ENCODE results near the gene COA1.
A peak's percentile ranks its signal among the peaks of the same experiment; 100 is the strongest.

The COA1 gene

DNA sequence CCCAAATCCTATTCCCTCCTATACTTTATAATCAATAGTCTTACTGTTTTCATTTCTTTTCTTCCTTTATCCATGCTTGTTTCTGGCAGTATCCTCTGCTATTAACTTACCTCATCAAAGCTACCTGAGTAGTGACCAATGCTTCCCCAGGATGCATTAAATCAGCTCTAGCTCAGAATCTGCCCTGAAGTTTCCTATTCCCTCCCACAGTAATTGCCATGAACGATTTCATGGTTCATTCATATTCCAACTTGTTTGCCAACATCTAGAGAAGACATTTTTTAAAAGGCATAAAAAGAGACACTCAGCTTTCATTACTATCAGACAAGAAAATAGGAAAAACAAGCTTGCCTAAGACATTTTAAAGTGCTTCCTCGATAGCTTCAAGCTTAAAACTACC lies 42.3 kb downstream of the COA1 start:
- no peak for DNase-seq

DNA sequence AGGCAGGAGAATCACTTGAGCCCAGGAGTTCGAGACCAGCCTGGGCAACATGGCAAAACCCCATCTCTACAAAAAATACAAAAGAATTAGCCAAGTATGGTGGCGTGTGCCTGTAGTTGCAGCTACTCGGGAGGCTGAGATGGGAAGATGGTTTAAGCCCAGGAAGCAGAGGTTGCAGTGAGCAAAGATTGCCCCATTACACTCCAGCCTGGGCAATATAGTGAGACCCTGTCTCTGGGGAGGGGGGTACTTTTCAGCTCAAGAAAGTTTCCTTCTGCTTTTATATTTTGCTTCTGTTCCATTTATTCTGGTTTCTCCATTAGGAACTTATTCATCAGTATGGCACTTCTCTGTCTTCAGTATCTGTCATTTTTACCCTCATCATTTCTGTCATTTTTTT lies 48.6 kb downstream of the COA1 start:
- no peak for DNase-seq

DNA sequence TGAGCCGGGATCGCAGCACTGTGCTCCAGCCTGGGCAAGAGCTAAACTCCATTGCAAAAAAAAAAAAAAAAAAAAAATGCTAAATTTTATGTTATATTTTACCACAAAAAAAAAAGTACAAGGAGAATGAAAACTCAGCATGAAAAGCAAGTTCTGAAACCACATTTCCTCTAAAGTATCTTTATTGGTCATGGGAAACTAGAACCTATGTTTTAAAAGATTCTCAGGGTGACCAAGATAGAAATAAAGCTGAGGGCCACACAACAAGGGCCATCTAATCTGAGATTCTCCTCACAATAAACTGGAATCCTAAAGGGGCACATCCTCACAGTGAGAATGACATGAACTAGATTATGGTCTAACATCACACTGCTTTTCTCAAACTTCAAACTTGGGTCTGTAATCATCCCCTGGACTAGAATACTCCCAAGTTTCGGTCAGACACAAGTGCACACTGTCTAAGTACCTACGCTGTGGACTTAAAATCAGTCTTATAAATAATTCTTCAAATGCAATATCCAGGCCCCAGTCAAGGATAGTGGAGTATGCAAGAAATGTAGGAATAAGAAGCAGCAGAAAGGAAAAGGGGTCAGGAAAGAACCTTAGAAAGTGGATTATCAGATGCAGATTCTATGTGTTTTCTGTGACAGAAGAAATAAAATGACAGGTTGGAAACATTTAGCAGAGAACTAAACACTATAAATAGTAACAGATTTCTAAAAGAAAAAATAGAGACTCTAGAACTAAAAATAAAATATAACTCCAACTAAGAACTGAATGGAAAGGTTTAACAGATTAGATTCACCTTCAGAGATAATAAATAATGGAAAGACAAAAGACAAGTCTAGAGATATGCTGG lies 49.9 kb downstream of the COA1 start:
- no peak for DNase-seq

DNA sequence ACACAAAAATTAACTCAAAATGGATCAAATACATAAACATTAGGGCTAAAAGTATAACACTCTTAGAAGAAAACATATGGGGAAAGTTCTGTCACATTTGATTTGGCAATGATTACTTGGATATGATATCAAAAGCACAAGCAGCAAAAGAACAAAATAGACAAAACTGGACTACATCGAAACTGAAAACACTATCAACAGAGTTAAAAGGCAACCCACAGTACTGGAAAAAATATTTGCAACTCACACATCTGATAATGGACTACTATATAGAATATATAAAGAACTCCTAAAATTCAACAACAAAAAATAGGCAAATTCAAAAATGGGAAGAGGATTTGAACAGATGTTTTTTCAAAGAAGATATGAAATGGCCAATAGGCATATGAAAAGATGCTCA lies 51.0 kb downstream of the COA1 start:
- DNase-seq = no peak

DNA sequence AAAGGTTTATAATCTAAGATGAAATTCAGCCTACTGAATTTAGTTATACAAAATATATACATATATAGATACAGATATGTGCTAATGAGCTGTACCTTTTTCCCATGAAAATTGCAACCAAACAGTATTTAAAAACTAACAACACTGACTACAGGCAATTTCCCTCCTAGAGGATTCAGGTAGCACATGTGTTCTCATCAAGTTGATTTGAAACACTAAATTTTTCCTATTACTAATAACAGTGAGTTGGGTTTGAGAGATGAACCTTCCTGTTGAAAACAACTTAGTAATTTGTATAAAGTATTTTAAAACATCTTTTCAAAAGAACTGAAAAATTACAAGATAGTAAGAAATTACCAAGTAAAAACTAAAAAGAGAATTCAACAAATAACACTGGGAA lies 51.5 kb downstream of the COA1 start:
- DNase-seq = no peak

DNA sequence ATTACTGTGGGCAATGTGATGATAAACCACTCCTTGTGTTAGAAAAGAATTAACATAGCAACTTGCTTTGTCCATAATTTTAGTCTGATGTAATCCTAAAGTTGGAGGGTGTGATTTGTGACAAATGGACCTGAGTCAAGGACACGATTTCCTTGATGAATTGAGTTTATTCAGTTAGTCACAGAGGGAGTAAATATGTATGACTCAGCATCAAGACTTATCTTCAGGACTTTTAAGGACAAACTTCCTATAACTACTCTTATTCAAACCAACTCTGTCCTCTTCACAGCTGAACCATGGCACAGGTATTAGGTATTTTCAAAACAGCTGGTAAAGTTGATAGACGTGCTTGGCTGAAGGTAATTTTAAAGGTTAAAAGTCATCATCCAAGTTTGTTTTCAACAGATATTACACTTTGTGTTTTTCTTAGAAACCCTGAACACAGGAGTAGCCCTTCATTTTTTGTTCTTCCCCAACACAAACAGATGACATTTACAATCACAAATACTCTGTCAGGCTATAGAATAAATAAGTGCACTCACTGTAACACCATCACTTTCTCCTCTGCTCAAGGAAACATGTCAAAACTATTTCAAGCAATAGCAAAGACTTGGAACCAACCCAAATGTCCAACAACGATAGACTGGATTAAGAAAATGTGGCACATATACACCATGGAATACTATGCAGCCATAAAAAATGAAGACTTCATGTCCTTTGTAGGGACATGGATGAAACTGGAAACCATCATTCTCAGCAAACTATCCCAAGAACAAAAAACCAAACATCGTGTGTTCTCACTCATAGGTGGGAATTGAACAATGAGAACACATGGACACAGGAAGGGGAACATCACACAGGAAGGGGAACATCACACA lies 54.5 kb downstream of the COA1 start:
- peak; percentile 86 for DNase-seq

DNA sequence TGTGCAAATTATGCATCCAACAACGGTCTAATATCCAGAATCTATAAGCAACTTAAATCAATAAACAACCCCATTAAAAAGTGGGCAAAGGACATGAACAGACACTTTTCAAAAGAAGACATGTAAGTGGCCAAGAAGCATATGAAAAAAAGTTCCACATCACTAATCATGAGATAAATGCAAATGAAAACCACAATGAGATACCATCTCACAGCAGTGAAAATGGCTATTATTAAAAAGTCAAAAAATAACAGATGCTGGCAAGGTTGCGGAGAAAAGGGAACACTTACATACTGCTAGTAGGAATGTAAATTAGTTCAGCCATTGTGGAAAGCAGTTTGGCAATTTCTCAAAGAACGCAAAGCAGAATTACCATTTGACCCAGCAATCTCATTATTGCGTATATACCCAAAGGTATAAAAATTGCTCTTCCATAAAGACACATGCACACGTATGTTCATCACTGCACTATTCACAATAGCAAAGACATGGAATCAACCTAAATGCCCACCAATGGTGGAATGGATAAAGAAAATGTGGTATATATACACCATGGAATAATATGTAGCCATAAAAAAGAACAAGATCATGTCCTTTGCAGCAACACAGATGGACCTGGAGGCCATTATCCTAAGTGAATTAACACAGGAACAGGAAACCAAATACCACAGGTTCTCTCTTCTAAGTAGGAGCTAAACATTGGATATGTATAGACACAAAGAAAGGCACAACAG lies 55.9 kb downstream of the COA1 start:
- DNase-seq = peak; percentile 34

DNA sequence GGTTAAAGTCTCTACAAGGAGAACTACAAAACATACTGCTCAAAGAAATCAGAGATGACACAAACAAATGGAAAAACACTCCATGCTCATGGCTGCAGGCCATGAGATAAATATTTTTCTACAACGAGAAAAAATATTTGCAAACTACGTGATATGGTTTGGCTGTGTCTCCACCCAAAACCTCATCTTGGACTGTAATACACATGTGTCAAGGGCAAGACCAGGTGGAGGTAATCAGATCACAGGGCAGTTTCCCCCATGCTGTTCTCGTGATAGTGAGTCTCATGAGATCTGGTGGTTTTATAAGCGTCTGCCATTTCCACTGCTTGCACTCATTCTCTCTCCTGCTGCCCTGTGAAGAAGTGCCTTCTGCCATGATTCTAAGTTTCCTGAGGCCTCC lies 57.8 kb downstream of the COA1 start:
- DNase-seq = no peak

DNA sequence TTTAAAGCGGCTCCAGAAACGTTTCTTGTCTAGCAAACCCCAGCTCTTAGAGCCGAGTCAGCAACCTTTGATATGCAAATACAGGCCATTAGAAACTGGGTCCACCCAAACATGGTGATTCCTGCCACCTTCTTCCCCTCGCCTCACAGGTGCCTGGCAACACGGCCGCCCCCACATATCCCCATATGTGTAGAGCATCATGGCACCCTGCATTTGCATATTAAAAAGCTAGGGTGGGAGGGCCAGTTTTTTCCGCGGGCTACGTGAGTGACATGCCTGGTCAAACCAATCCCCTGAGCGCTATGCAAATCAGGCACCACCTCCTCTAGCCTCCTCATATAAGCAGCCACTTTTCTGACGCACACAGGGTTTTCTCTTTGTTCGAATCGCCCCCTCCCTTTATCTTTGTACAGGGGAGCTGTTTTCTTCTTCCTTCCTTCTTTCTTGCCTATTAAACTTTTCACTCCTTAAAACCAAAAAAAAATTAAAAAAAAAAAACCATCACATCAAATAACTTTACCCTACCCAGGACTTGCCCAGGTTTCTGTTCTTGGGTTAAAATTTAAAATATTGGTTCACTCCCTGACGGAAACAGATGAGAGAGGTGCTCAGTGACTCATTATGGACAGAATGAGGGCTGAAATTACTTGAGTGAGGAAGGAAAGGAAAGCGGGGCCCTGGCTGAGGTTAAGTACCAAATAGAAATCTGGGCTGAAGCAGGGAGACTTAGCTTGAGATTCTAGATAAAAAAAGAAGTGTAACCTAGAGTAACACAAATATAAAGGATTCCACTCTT lies 59.8 kb downstream of the COA1 start:
- no peak for DNase-seq

DNA sequence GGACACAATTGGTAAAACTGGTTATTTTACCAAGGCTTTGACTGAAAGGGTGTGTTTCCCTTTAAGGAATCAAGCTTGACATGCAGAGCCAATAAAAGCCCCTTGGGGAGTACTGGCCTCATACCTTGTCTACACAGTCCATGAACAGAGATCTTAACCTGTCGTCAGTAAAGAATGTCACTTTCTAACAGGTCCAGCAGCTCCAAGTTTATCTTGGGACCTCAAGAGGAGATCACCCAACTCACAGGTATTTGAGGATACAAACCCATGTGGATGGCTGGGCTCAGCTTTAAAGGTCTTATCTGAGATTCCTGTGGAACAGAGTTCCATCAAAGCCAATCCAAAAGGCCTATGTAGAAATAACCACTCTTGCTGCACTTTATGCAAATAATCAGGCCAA lies 61.3 kb downstream of the COA1 start:
- DNase-seq = no peak

DNA sequence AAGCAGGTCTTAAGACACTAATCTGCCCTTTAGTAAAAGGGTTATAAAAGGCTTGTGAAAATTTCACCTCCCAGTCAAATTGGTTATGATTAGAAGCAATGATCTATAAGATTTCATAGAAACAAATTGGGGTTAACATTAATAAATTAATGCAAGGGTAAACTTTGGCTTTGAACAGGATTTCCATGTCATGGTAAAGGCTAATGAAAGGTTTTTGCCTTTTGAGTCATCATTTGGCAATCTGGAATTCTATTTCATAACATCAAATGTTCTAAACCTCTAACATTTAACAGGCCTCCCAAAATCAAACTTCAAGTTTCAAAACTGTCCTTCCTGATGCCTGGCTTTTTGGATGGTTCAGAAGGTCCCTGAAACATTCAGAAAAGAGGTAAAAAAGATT lies 62.4 kb downstream of the COA1 start:
- DNase-seq = peak; percentile 42

DNA sequence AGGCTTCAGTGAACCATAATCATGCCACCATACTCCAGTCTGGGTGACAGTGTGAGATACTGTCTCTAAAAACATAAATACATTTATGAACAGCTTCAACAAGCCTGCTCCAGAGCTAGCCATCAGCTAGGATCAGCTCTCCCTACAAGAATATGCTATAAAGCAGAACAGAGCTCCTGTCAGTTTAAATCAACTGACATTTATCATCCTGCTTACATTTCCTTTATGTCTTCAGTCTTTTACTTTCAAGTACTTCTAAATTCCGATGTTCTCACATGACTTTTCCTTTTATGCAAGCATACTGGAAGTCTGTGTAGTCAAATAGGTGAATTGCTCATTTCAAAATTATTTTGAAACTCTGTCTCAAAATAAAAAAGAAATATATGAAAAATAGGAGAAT lies 64.6 kb downstream of the COA1 start:
- no peak for DNase-seq

DNA sequence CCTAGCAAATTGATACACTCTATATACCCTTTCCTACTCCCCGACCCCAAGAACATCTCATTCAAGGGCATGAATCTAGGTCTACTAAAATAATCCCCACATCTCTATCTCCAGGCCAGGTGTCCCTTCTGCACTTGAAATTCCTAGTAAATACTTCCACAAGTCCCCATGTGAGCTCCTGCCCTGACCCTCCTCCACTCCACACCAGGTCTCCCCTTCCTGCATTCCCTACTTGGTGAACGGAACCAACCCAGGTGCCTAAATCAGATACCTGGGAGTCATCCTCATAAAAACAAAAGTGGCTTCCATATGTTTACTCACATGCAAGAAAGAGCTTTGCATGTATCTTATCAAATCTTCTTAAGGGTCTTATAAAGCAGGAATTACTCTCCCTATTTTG lies 69.2 kb downstream of the COA1 start:
- DNase-seq = no peak

DNA sequence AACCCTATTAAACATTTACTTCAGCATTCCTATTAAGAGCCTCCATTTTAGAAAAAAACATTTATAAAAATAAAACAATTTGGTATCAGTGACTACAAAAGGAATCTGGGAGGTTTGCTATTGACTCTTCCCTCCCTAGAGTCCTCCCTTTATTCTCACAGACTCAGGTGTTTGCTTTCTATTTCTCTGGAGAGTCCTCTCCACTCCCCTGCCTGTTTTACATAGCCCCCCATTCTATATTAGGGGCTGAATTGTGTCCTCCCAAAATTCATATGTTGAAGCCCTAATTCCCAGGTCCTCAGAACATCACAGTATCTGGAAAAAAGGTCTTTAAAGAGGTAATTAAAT lies 69.8 kb downstream of the COA1 start:
- DNase-seq = no peak

DNA sequence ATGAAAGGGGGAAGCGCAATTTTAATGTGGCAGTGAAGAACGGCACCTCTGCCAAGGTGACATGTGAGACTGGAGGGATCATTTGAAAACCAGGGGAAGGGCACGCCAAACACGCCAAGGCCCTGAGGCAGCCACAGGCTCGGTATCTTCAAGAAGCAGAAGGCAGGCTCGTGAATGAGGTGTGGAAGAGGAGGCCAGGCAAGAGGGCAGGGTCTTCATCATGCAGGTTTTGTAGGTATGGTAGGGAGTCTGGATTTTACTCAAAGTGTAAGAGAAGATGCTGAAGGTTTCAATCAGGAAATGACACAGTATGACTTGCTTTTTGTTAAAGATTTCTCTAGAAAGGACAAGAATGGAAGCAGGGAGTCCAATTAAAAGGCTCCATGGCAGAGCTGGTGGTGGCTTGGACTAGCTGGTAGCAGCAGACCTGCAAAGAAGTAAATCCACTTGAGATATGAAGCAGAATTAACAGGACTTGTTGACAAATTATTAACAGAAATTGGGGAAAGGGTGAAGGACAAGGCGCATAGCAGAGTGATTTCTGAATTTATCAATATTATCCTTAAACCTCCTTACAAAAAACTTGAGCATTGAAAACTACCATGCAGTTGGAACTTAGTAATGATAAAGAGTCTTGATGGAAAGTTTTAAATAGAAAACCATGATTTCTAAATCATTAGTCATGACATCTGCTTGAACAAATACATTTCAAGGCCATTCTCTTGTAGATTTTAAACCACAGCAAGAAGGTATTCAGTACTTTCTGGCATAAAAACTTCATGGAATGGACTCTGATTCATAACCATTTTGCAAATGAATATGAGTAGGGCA lies 70.4 kb downstream of the COA1 start:
- peak; percentile 82 for DNase-seq

DNA sequence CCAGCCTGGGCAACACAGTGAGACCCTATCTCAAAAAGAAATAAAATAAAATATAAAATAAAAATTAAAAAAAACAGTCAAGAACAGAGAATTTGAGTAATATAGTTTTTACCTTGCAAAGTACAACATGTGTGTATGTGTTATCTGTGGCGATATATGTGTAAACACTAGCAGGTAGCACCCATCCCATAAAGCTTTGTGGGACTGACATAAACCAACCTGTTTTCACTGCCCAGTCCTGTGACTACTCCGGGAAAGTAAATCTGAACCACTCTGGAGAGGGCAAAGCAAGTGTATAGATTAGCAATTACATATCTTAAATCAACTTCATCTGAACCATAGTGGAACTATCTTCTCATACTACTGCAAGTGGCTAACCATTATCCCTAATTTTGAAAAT lies 72.3 kb downstream of the COA1 start:
- no peak for DNase-seq

DNA sequence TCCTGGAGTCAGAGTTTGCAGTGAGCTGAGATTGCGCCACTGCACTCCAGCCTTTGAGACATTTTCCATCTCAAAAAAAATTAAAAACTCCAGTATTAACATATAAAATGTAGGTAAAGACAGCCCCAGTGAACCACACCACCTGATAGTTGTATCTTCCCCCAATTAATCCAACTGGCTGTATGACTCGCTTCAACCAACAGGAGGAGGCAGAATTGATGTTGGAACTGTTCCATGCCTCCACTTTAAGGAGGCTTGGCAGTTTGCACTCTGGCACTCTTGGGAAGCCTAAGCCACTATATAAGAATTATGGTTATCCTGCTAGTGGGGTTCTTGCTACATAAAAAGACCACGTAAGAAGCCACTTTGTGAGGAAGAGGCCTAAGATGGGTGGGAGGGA lies 73.7 kb downstream of the COA1 start:
- no peak for DNase-seq

DNA sequence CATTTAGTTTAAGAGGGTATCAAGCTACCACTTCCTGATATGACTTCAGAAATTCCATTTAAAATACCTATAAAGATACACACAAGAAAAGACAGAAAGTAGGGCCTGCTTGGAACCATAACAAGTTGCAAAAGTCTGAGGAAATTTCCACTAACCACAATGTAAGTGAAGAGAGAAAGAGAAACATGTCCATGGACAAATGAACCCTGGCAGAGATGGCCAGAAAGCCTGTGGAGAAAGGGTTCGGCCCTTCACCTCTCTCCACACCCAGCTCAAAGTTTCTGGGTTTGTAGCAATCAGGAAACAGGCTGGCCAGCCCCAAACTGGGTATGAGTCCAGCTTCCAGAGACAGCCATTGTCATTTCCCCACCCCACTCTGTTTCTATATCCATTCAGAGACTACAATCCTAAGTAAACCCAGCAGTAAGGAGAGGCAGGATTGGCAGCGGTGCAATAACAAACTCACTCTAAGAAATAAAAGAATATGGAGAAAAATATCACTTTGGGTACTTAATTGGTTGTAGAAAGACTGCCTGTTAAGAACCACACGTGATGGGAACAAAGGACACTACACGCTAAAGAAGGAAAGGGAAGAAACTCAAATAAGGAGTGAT lies 75.3 kb downstream of the COA1 start:
- no peak for DNase-seq

DNA sequence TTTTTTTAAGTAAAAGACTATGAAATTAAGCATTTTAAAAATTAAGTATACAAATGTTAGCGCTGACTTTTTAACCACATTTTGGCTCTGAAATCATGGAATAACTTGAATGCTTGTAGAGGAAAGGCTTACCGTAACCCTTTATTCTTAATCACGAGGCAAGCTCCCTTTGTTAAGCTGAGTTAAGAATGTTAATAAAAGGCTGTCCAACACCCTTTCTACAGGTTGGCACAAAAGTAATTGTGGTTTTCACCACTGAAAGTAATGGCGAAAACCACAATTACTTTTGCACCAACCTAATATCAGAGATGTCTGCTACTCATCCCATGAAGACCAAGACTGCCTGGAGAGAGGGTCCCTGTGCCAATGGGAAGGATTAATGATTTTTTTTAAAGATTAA lies 75.9 kb downstream of the COA1 start:
- no peak for DNase-seq

DNA sequence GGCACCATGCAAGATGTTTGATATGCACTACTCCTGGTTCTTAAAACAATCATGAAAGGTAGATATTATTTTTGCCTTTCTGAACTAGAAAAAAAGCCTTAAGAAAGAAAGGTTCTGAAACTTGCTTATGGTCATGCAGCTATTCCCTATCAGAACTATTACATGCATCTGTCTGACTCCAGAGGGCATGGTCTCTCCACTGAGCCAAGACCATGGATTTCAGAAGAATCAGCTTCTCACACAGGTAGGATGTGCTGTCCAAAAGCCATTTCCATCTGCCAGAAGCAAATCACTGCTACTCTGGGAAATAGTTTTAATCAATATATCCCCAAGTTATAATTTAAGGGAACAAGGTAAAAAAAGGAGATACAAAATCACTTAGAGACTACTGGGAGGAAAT lies 77.0 kb downstream of the COA1 start:
- DNase-seq = no peak

DNA sequence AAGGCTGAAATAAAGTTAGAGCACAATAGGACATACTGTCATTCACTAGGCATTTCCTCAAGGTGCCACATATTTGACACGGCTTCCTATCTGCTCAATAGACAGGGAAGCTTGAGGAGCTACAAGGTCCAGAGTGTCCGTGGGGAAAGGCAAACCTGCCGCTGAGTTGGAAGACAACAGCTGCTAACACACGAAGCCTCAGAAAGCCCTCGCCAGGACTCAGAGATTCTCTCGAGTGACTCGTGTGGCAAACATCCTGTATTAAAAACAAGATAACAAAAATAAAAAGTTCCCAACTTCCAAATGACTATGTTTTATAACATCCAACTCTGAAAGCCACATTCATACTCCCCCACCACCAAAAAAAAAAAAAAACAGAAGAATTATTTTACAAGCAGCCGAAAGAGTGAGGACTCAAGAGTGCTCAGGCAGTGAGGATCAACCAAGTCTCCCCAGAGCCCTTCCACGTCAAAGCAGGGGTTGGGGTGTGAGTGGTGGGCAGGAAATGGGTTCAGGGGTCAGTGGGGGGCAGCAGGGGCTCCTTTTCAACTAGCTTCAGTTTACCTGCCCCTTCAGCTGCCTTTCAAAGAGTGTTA lies 78.8 kb downstream of the COA1 start:
- peak; percentile 82 for DNase-seq

All from EL (cell line).